SK-N-MC (cell line): ENCODE measurements around the gene KIAA1671.

Experiments
- EZH2 ChIP-seq: fragments of 200-600 bp; sonication (generic); IDR thresholded peaks from one replicate; pipeline ENCODE4 v1.6.1; 2017; ENCODE audit warnings: antibody characterized with exemption
- FOXP2 ChIP-seq: optimal IDR thresholded peaks from 2 replicates; pipeline ENCODE3; 2011; ENCODE audit warnings: mild to moderate bottlenecking, moderate library complexity; ENCODE audit not compliant: insufficient read depth; ENCODE audit errors: extremely low read length, control extremely low read depth
- POLR2AphosphoS5 ChIP-seq: IDR thresholded peaks from 2 replicates; pipeline ENCODE4 v1.6.1; 2012; ENCODE audit warnings: mild to moderate bottlenecking, low read depth, low read length, borderline replicate concordance

- TF ChIP-seq EZH2: no peak
- no peak for TF ChIP-seq POLR2AphosphoS5
- TF ChIP-seq FOXP2: no peak
Measured at GRCh38 chr22:25084405-25085107, 132.0 kb downstream of the KIAA1671 start.
